ENCODE data around the gene SERPINA1. TPM values are rescaled to one million over a fixed set of nuclear protein-coding genes. Genes with fewer than 3 reads are reported as not detected.
A peak's percentile ranks its signal among the peaks of the same experiment; 100 is the strongest.

The SERPINA1 gene
- total and polyA plus RNA-seq, 10 of the 15 experiments (the other 5 are each of a cell fraction or from before 2014, with no cell fraction given): 0.16 to 6.6 (median 0.53) TPM

DNA sequence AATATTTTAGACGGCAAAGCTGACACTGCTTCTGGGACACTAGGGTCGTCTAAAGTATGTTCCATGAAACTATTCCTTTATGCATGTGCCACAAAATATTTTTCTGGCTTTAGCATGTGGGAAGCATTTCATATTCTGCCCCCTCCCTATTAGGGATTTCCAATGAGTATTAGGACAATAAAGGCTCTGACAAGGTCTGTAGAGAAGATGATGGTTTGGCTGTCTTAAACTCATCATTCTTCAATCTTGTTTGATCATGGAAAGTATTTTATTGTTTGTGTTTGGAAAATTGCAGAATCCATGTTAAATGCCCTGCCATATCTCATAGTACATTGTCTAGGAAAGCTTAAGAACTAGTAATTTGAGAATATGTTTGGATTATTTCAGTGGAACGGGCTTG is 22.8 kb downstream of the SERPINA1 start:
- FAIRE-seq: no peak
- BruUV-seq (replicated peaks): no TSS peak
- SMC1A ChIA-PET (ENCODE audit: uncharacterized antibody, unreplicated experiment): no interaction called here

DNA sequence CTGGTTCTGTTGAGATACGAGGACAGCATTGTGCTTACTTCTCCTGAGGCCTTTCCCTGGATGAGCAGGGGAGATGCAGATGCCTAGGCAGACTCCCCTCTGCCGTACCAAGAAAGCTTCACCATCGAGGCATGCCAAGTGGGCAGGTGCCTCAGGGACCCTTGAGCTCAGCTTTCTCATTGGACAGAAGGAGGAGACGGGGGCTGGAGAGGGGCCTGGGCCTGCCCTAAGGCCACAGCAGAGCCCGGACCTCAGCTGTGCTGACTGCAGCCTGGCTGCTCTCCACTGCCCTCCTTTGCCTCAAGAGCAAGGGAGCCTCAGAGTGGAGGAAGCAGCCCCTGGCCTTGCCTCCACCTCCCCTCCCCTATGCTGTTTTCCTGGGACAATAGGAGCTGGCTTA is 23.4 kb downstream of the SERPINA1 start:
- Histone ChIP-seq H3K9ac (ENCODE audit: control insufficient read depth, insufficient read depth, low read length) (no peak overlapping the region), H3K27me3 (replicated peaks in 1 of 2; ENCODE audit: control insufficient read depth in 2 of 2, insufficient read depth in 2 of 2, low read length in 1 of 2) (no peaks in the 10 kb centered on the region), H2AFZ (ENCODE audit: control insufficient read depth, low read depth, low read length) (no peak overlapping the region), H3K4me3 (no peak overlapping the region), H3K4me2 (ENCODE audit: control insufficient read depth, insufficient read depth) (no peak overlapping the region), H3K36me3 (ENCODE audit: control insufficient read depth in 2 of 2, insufficient read depth in 2 of 2, low read length in 1 of 2) (no peaks in the 10 kb centered on the region), H3K27ac (ENCODE audit: control insufficient read depth, insufficient read depth) (no peak overlapping the region), H3K9me3 (replicated peaks; ENCODE audit: control insufficient read depth, insufficient read depth, low read length) (no peaks in the 10 kb centered on the region), H3K79me2 (ENCODE audit: control insufficient read depth, insufficient read depth, low read length) (no peaks in the 10 kb centered on the region), H3K4me1 (ENCODE audit: control insufficient read depth, insufficient read depth, low read length) (no peaks in the 10 kb centered on the region), H4K20me1 (ENCODE audit: control insufficient read depth, insufficient read depth) (no peaks in the 10 kb centered on the region)
- ChIA-PET POLR2A (no interaction called here), CTCF (no interaction called here), RAD21 (ENCODE audit: unreplicated experiment) (no interaction called here), SMC1A (ENCODE audit: uncharacterized antibody, unreplicated experiment) (no interaction called here)
- FAIRE-seq (no peak), DNase-seq (ENCODE audit: low read depth, low spot score) (no peak), ATAC-seq (peak; percentile 21; the same call in 2 of the 3 replicates)
- no peak for TF ChIP-seq TBL1XR1 (IDR thresholded peaks at IDR 0.05; ENCODE audit: low read depth, low read length)
- TF ChIP-seq FOXK2 (IDR thresholded peaks at IDR 0.05): no peak
- no peak for TF ChIP-seq FOS (IDR thresholded peaks at IDR 0.05; ENCODE audit: borderline replicate concordance, extremely low read depth, insufficient read length)
- TF ChIP-seq, protein P1, sequence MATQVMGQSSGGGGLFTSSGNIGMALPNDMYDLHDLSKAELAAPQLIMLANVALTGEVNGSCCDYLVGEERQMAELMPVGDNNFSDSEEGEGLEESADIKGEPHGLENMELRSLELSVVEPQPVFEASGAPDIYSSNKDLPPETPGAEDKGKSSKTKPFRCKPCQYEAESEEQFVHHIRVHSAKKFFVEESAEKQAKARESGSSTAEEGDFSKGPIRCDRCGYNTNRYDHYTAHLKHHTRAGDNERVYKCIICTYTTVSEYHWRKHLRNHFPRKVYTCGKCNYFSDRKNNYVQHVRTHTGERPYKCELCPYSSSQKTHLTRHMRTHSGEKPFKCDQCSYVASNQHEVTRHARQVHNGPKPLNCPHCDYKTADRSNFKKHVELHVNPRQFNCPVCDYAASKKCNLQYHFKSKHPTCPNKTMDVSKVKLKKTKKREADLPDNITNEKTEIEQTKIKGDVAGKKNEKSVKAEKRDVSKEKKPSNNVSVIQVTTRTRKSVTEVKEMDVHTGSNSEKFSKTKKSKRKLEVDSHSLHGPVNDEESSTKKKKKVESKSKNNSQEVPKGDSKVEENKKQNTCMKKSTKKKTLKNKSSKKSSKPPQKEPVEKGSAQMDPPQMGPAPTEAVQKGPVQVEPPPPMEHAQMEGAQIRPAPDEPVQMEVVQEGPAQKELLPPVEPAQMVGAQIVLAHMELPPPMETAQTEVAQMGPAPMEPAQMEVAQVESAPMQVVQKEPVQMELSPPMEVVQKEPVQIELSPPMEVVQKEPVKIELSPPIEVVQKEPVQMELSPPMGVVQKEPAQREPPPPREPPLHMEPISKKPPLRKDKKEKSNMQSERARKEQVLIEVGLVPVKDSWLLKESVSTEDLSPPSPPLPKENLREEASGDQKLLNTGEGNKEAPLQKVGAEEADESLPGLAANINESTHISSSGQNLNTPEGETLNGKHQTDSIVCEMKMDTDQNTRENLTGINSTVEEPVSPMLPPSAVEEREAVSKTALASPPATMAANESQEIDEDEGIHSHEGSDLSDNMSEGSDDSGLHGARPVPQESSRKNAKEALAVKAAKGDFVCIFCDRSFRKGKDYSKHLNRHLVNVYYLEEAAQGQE (IDR thresholded peaks at IDR 0.05; ENCODE audit: low read depth, low read length): no peak
- no peak for TF ChIP-seq SUPT20H (IDR thresholded peaks at IDR 0.05; ENCODE audit: borderline replicate concordance, control insufficient read depth, low read depth, low read length)
- TF ChIP-seq NBN (IDR thresholded peaks at IDR 0.05): no peak
- BruUV-seq (replicated peaks): no TSS peak
- in situ Hi-C loops (cut with MboI) (no loop called here), intact Hi-C loops (cut with micrococcal nuclease; ENCODE audit: unreplicated experiment) (loop anchor here (1.0 kb wide), 1 partner anchor 15 kb away; no protein-coding TSS in a partner anchor)
- 42% methylated on average over 5 of the region's 5 CpGs for WGBS (ENCODE audit: insufficient coverage, insufficient replicate concordance, low lambda C conversion rate, missing lambda C conversion rate)

More for the DNA sequence above, 22.8 kb downstream of the SERPINA1 start:
- 52% methylated on average over 3 of the region's 3 CpGs for WGBS (ENCODE audit: insufficient coverage, insufficient replicate concordance, low lambda C conversion rate, missing lambda C conversion rate)
- H3K4me3 ChIP-seq: no peak overlapping the region
- H3K27me3 ChIP-seq (replicated peaks in 1 of 2; ENCODE audit: control insufficient read depth in 2 of 2, insufficient read depth in 2 of 2, low read length in 1 of 2): no peaks in the 10 kb centered on the region
- POLR2A ChIA-PET: no interaction called here
- no peaks in the 10 kb centered on the region for H3K4me1 ChIP-seq (ENCODE audit: control insufficient read depth, insufficient read depth, low read length)
- intact Hi-C loops (cut with micrococcal nuclease; ENCODE audit: unreplicated experiment): no loop called here
- no peaks in the 10 kb centered on the region for H3K9me3 ChIP-seq (replicated peaks; ENCODE audit: control insufficient read depth, insufficient read depth, low read length)
- no peaks in the 10 kb centered on the region for H4K20me1 ChIP-seq (ENCODE audit: control insufficient read depth, insufficient read depth)
- DNase-seq (ENCODE audit: low read depth, low spot score): no peak
- no peak overlapping the region for H3K27ac ChIP-seq (ENCODE audit: control insufficient read depth, insufficient read depth)
- CTCF ChIA-PET: no interaction called here
- no peak overlapping the region for H2AFZ ChIP-seq (ENCODE audit: control insufficient read depth, low read depth, low read length)
- H3K36me3 ChIP-seq (ENCODE audit: control insufficient read depth in 2 of 2, insufficient read depth in 2 of 2, low read length in 1 of 2): no peaks in the 10 kb centered on the region
- ATAC-seq: no peak
- TF ChIP-seq NR2C1 (IDR thresholded peaks at IDR 0.05): no peak
- RAD21 ChIA-PET (ENCODE audit: unreplicated experiment): no interaction called here
- no peak overlapping the region for H3K9ac ChIP-seq (ENCODE audit: control insufficient read depth, insufficient read depth, low read length)
- no peak overlapping the region for H3K4me2 ChIP-seq (ENCODE audit: control insufficient read depth, insufficient read depth)
- in situ Hi-C loops (cut with MboI): no loop called here
- no peaks in the 10 kb centered on the region for H3K79me2 ChIP-seq (ENCODE audit: control insufficient read depth, insufficient read depth, low read length)
